ENCODE results near the gene ACOX2.

Gene ACOX2

GRCh38 chr3:58576716-58577115 is 39.7 kb upstream of the ACOX2 start:
- H3K27me3 ChIP-seq (ENCODE audit: control insufficient read depth in 3 of 3, insufficient read depth in 3 of 3, low read depth in 1 of 3, low read length in 3 of 3): no peaks in the 10 kb centered on the region
- H3K4me2 ChIP-seq (ENCODE audit: insufficient read depth, low read length, poor library complexity, severe bottlenecking): no peak overlapping the region
- no peak overlapping the region for H3K23ac ChIP-seq (ENCODE audit: low read depth, low read length, poor library complexity)
- H3K4ac ChIP-seq (ENCODE audit: low read length): no peak overlapping the region
- no peaks in the 10 kb centered on the region for H3K79me1 ChIP-seq (ENCODE audit: low read depth, low read length)
- peak overlapping the region; percentile 84 for H3K18ac ChIP-seq (ENCODE audit: low read length)
- no peaks in the 10 kb centered on the region for H3K36me3 ChIP-seq (replicated peaks in 1 of 2; ENCODE audit: control insufficient read depth in 2 of 2, insufficient read depth in 2 of 2, low read length in 2 of 2)
- H3K14ac ChIP-seq (ENCODE audit: low read length): no peak overlapping the region
- no peak overlapping the region for H2BK12ac ChIP-seq (ENCODE audit: low read length)
- peaks cover 20 to 25% of the 10 kb centered on the region in 2 donors for H3K4me1 ChIP-seq (ENCODE audit: control insufficient read depth in 2 of 2, insufficient read depth in 1 of 2, low read depth in 1 of 2, low read length in 2 of 2)
- H3K4me3 ChIP-seq (ENCODE audit: low read length in 2 of 2): no peak overlapping the region
- H2AK5ac ChIP-seq (ENCODE audit: low read depth, low read length): peak overlapping the region; percentile 22
- no CpG with 5 or more reads among the region's 6 CpGs for WGBS, 2 donors (ENCODE audit: extremely low coverage in 2 of 2, insufficient read length in 2 of 2, insufficient replicate concordance in 1 of 2)
- no peak for DNase-seq (ENCODE audit: low spot score)
- H2BK5ac ChIP-seq (ENCODE audit: low read length): no peak overlapping the region
- no peak overlapping the region for H2AFZ ChIP-seq (ENCODE audit: low read length)
- H3K27ac ChIP-seq (replicated peaks; ENCODE audit: low read length): no peak overlapping the region
- H4K91ac ChIP-seq (ENCODE audit: low read depth, low read length, poor library complexity): no peak overlapping the region
- no peak overlapping the region for H4K8ac ChIP-seq (ENCODE audit: low read depth, low read length)
- H2BK120ac ChIP-seq (ENCODE audit: low read depth, low read length): no peak overlapping the region
- no peak overlapping the region for H2BK15ac ChIP-seq (ENCODE audit: low read length)
- no peak overlapping the region for H3K9ac ChIP-seq (ENCODE audit: low read depth, low read length, poor library complexity)
- peaks cover 0 to 8% of the 10 kb centered on the region in 2 donors for H3K9me3 ChIP-seq (replicated peaks in 1 of 2; ENCODE audit: control insufficient read depth in 2 of 2, insufficient read depth in 1 of 2, low read depth in 1 of 2, low read length in 2 of 2)

- no peak overlapping the region for H3K27ac ChIP-seq (replicated peaks; ENCODE audit: low read length)
- peaks cover 0 to 11% of the 10 kb centered on the region in 2 donors for H3K9me3 ChIP-seq (replicated peaks in 1 of 2; ENCODE audit: control insufficient read depth in 2 of 2, insufficient read depth in 1 of 2, low read depth in 1 of 2, low read length in 2 of 2)
- no peaks in the 10 kb centered on the region for H3K36me3 ChIP-seq (replicated peaks in 1 of 2; ENCODE audit: control insufficient read depth in 2 of 2, insufficient read depth in 2 of 2, low read length in 2 of 2)
- no peak overlapping the region for H2BK15ac ChIP-seq (ENCODE audit: low read length)
- H3K4me2 ChIP-seq (ENCODE audit: insufficient read depth, low read length, poor library complexity, severe bottlenecking): no peak overlapping the region
- no peak overlapping the region for H3K4ac ChIP-seq (ENCODE audit: low read length)
- no peak for DNase-seq (ENCODE audit: low spot score)
- H3K23ac ChIP-seq (ENCODE audit: low read depth, low read length, poor library complexity): no peak overlapping the region
- no peak overlapping the region for H3K4me3 ChIP-seq (ENCODE audit: low read length in 2 of 2)
- peak overlapping the region; percentile 2 for H2AFZ ChIP-seq (ENCODE audit: low read length)
- H3K27me3 ChIP-seq (ENCODE audit: control insufficient read depth in 3 of 3, insufficient read depth in 3 of 3, low read depth in 1 of 3, low read length in 3 of 3): no peaks in the 10 kb centered on the region
- no peak overlapping the region for H3K9ac ChIP-seq (ENCODE audit: low read depth, low read length, poor library complexity)
- H2BK120ac ChIP-seq (ENCODE audit: low read depth, low read length): no peak overlapping the region
- H2BK12ac ChIP-seq (ENCODE audit: low read length): no peak overlapping the region
- H3K18ac ChIP-seq (ENCODE audit: low read length): no peak overlapping the region
- H4K91ac ChIP-seq (ENCODE audit: low read depth, low read length, poor library complexity): no peak overlapping the region
- H2BK5ac ChIP-seq (ENCODE audit: low read length): no peak overlapping the region
- H3K14ac ChIP-seq (ENCODE audit: low read length): no peak overlapping the region
- H3K4me1 ChIP-seq (ENCODE audit: control insufficient read depth in 2 of 2, insufficient read depth in 1 of 2, low read depth in 1 of 2, low read length in 2 of 2): peaks cover 20 to 23% of the 10 kb centered on the region in 2 donors
- no peak overlapping the region for H2AK5ac ChIP-seq (ENCODE audit: low read depth, low read length)
- no peaks in the 10 kb centered on the region for H3K79me1 ChIP-seq (ENCODE audit: low read depth, low read length)
- WGBS, 2 donors (ENCODE audit: extremely low coverage in 2 of 2, insufficient read length in 2 of 2, insufficient replicate concordance in 1 of 2): no CpG with 5 or more reads among the region's 8 CpGs
- H4K8ac ChIP-seq (ENCODE audit: low read depth, low read length): no peak overlapping the region
Observed at GRCh38 chr3:58575971-58576652, 39.1 kb upstream of the ACOX2 start.

GRCh38 chr3:58574682-58575081 is 37.7 kb upstream of the ACOX2 start:
- H2BK15ac ChIP-seq (ENCODE audit: low read length): peak overlapping the region; percentile 72
- no peak overlapping the region for H4K91ac ChIP-seq (ENCODE audit: low read depth, low read length, poor library complexity)
- H3K4me2 ChIP-seq (ENCODE audit: insufficient read depth, low read length, poor library complexity, severe bottlenecking): no peak overlapping the region
- DNase-seq (ENCODE audit: low spot score): no peak
- peak overlapping the region; percentile 72 for H3K18ac ChIP-seq (ENCODE audit: low read length)
- no peak overlapping the region for H3K23ac ChIP-seq (ENCODE audit: low read depth, low read length, poor library complexity)
- no peak overlapping the region for H3K4me3 ChIP-seq (ENCODE audit: low read length in 2 of 2)
- H3K27me3 ChIP-seq (ENCODE audit: control insufficient read depth in 3 of 3, insufficient read depth in 3 of 3, low read depth in 1 of 3, low read length in 3 of 3): no peaks in the 10 kb centered on the region
- H3K36me3 ChIP-seq (replicated peaks in 1 of 2; ENCODE audit: control insufficient read depth in 2 of 2, insufficient read depth in 2 of 2, low read length in 2 of 2): no peaks in the 10 kb centered on the region
- H4K8ac ChIP-seq (ENCODE audit: low read depth, low read length): no peak overlapping the region
- no peak overlapping the region for H2BK12ac ChIP-seq (ENCODE audit: low read length)
- H3K4me1 ChIP-seq (ENCODE audit: control insufficient read depth in 2 of 2, insufficient read depth in 1 of 2, low read depth in 1 of 2, low read length in 2 of 2): peaks cover 10 to 14% of the 10 kb centered on the region in 2 donors
- H3K9me3 ChIP-seq (replicated peaks in 1 of 2; ENCODE audit: control insufficient read depth in 2 of 2, insufficient read depth in 1 of 2, low read depth in 1 of 2, low read length in 2 of 2): peaks cover 0 to 11% of the 10 kb centered on the region in 2 donors
- no peak overlapping the region for H3K14ac ChIP-seq (ENCODE audit: low read length)
- no peaks in the 10 kb centered on the region for H3K79me1 ChIP-seq (ENCODE audit: low read depth, low read length)
- peak overlapping the region; percentile 47 for H2AK5ac ChIP-seq (ENCODE audit: low read depth, low read length)
- H2BK5ac ChIP-seq (ENCODE audit: low read length): peak overlapping the region; percentile 25
- no peak overlapping the region for H2BK120ac ChIP-seq (ENCODE audit: low read depth, low read length)
- H3K27ac ChIP-seq (replicated peaks; ENCODE audit: low read length): no peak overlapping the region
- no peak overlapping the region for H2AFZ ChIP-seq (ENCODE audit: low read length)
- no peak overlapping the region for H3K9ac ChIP-seq (ENCODE audit: low read depth, low read length, poor library complexity)
- no CpG with 5 or more reads among the region's 4 CpGs for WGBS, 2 donors (ENCODE audit: extremely low coverage in 2 of 2, insufficient read length in 2 of 2, insufficient replicate concordance in 1 of 2)
- no peak overlapping the region for H3K4ac ChIP-seq (ENCODE audit: low read length)

- no peak overlapping the region for H3K23ac ChIP-seq (ENCODE audit: low read depth, low read length, poor library complexity)
- no peak overlapping the region for H2BK120ac ChIP-seq (ENCODE audit: low read depth, low read length)
- no peak overlapping the region for H4K8ac ChIP-seq (ENCODE audit: low read depth, low read length)
- H3K36me3 ChIP-seq (replicated peaks in 1 of 2; ENCODE audit: control insufficient read depth in 2 of 2, insufficient read depth in 2 of 2, low read length in 2 of 2): no peaks in the 10 kb centered on the region
- no peaks in the 10 kb centered on the region for H3K79me1 ChIP-seq (ENCODE audit: low read depth, low read length)
- no peak overlapping the region for H2BK12ac ChIP-seq (ENCODE audit: low read length)
- H3K9me3 ChIP-seq (replicated peaks in 1 of 2; ENCODE audit: control insufficient read depth in 2 of 2, insufficient read depth in 1 of 2, low read depth in 1 of 2, low read length in 2 of 2): peaks cover 0 to 11% of the 10 kb centered on the region in 2 donors
- H3K4me1 ChIP-seq (ENCODE audit: control insufficient read depth in 2 of 2, insufficient read depth in 1 of 2, low read depth in 1 of 2, low read length in 2 of 2): peaks cover 10 to 13% of the 10 kb centered on the region in 2 donors
- no peak overlapping the region for H3K14ac ChIP-seq (ENCODE audit: low read length)
- H2AFZ ChIP-seq (ENCODE audit: low read length): no peak overlapping the region
- no peak overlapping the region for H2BK15ac ChIP-seq (ENCODE audit: low read length)
- no peak for DNase-seq (ENCODE audit: low spot score)
- no peak overlapping the region for H3K4me2 ChIP-seq (ENCODE audit: insufficient read depth, low read length, poor library complexity, severe bottlenecking)
- no CpG with 5 or more reads among the region's 3 CpGs for WGBS, 2 donors (ENCODE audit: extremely low coverage in 2 of 2, insufficient read length in 2 of 2, insufficient replicate concordance in 1 of 2)
- no peaks in the 10 kb centered on the region for H3K27me3 ChIP-seq (ENCODE audit: control insufficient read depth in 3 of 3, insufficient read depth in 3 of 3, low read depth in 1 of 3, low read length in 3 of 3)
- no peak overlapping the region for H3K4me3 ChIP-seq (ENCODE audit: low read length in 2 of 2)
- H3K27ac ChIP-seq (replicated peaks; ENCODE audit: low read length): no peak overlapping the region
- H2BK5ac ChIP-seq (ENCODE audit: low read length): no peak overlapping the region
- H2AK5ac ChIP-seq (ENCODE audit: low read depth, low read length): no peak overlapping the region
- H4K91ac ChIP-seq (ENCODE audit: low read depth, low read length, poor library complexity): no peak overlapping the region
- H3K4ac ChIP-seq (ENCODE audit: low read length): no peak overlapping the region
- no peak overlapping the region for H3K18ac ChIP-seq (ENCODE audit: low read length)
- H3K9ac ChIP-seq (ENCODE audit: low read depth, low read length, poor library complexity): no peak overlapping the region
Observed at GRCh38 chr3:58574106-58574505, 37.1 kb upstream of the ACOX2 start.

All from neuronal stem cell (in vitro differentiated cells).